Measurements from ENCODE around the gene BTRC. TPM values are rescaled to one million over a fixed set of nuclear protein-coding genes. Genes with fewer than 3 reads are reported as not detected.

Gene BTRC
- total RNA-seq, 2 donors from 2014 or later, result 13.5 to 16.6 TPM

DNA sequence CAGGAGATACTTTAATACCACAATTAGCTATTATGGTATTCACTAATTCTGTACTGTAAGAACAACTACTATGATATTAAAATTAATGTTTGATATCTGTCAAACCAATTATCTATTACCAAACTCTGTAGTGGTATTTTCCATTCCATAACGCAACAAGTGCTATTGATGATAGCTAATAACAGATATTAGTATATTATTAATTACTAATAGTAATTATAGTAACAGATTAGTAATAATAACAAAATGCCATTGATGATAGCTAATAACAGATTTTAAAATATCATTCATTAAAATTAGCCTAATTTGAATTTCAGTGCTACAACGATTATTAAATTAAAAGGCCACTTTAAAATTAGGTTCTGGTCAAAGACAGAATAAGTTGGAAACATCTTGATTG lies 93.5 kb downstream of the BTRC start:
- DNase-seq (ENCODE audit: low spot score) (no peak), ATAC-seq (no peak)
- H3K27ac Mint-ChIP-seq, result no peak overlapping the region
- H3K9me3 Mint-ChIP-seq, result no peaks in the 10 kb centered on the region
- no peaks in the 10 kb centered on the region for H3K36me3 Mint-ChIP-seq
- H3K27me3 Mint-ChIP-seq, result peaks cover 12 to 19% of the 10 kb centered on the region in 2 donors
- no peak overlapping the region for H3K4me3 Mint-ChIP-seq
- H3K4me1 Mint-ChIP-seq (ENCODE audit: low read depth in 2 of 2), result peaks cover 4 to 10% of the 10 kb centered on the region in 2 donors

DNA sequence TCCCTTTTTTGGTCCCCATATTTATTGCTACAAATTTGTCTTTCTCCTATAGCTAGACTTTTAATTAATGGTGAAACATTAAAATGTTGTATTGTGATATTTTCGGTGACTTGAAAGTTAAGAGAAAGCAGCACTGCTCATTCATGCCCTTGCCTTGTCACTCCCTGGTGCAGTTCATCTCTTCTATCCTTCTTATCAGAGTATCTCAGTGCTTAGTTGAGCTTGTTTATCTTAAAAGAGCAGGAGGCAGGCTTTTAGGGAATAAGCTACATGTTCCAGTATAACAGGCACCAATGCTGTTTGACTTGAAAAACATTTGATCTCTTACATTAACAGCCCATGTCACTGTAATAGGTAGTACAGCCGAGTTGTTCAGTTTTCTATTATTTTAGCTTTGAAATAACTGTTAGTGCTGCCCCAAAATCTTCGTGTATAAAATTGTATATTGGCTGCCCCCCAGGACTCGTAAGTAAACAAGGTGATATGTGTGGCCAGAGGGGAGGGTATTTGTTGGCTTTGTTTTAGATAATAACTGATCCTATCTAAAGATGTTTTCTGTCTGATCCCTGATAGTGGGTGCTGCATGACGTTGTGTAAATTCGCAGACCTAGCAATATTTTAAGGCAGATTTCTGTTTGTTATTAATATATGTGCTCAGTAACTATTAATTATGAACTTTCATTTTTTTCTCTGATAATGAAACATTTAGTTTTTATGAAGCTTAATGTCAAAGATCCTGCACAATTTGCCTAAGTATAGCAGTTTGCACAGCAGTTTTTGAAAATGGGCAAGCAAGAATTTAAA lies 96.5 kb downstream of the BTRC start:
- DNase-seq (ENCODE audit: low spot score) (no peak), ATAC-seq (no peak)
- Mint-ChIP-seq H3K4me1 (ENCODE audit: low read depth in 2 of 2) (peaks cover 17 to 28% of the 10 kb centered on the region in 2 donors), H3K9me3 (no peaks in the 10 kb centered on the region), H3K27me3 (peaks cover 12 to 19% of the 10 kb centered on the region in 2 donors), H3K36me3 (no peaks in the 10 kb centered on the region), H3K27ac (no peak overlapping the region), H3K4me3 (no peak overlapping the region)

DNA sequence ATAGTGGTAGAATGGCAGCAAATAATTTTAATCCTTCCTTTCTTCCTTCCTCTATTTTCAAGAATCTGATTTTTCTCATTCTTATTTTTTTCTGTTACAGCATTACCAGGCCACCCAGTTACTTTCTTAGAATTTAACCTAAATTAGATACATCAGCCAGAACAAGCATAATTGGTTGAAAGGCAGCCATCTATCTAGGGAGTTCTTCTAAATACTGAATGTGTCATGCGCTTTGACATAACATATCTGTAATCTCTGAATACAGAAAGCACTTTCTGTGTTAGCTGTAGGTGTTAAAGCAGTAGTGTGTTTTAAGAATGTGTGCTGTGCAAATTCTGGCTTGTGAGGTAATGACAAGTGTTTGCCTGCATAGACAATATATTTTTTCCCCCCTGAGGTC lies 97.3 kb downstream of the BTRC start:
- Mint-ChIP-seq H3K4me3 (peak overlapping the region; percentile 18), H3K36me3 (no peaks in the 10 kb centered on the region), H3K27ac (no peak overlapping the region), H3K9me3 (no peaks in the 10 kb centered on the region), H3K27me3 (peaks cover 15 to 19% of the 10 kb centered on the region in 2 donors), H3K4me1 (ENCODE audit: low read depth in 2 of 2) (peaks cover 17 to 29% of the 10 kb centered on the region in 2 donors)
- DNase-seq (ENCODE audit: low spot score) (no peak), ATAC-seq (no peak)

DNA sequence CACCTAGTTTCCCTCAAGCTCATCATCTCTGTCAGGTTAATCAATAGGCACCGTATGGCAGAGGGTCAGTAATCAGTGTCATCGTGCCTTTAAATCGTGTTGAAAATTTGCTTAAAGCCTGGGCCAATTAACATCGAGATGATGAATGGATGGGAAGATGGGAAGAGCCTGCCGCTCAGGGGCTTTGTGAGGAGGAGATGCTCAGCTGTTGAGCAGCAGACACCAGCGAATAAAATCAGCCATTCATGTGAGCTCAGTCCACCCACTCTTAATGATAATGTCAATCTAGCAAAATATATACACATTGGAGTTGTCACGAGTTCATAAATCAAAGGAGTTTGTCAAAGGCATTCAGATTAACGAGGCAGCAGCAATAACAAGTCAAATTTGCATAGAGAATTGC lies 97.7 kb downstream of the BTRC start:
- ATAC-seq (no peak), DNase-seq (ENCODE audit: low spot score) (no peak)
- peaks cover 15 to 19% of the 10 kb centered on the region in 2 donors for H3K27me3 Mint-ChIP-seq

DNA sequence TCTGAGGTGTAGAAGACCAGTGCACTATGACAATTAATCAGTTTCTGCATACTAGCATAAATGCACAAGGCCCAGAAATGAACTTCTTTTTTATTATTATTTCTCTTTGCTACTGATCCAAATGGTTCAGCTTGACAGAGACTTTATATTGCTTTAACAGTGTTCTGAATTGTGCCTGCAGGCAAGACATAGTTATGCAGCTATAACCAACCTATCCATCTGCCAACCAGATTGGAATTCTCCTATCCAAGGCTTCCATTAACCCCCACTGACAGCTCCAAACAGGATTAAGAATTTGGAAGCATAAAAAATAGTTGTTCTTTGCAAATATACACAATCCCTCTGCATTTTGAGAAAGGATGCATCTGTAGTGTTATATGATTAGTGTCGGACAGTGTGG lies 98.2 kb downstream of the BTRC start:
- Mint-ChIP-seq H3K27me3 (peaks cover 15 to 19% of the 10 kb centered on the region in 2 donors), H3K27ac (no peak overlapping the region), H3K36me3 (no peaks in the 10 kb centered on the region), H3K4me3 (no peak overlapping the region), H3K9me3 (no peaks in the 10 kb centered on the region), H3K4me1 (ENCODE audit: low read depth in 2 of 2) (peaks cover 17 to 29% of the 10 kb centered on the region in 2 donors)
- DNase-seq (ENCODE audit: low spot score) (no peak), ATAC-seq (no peak)

More for the DNA sequence above, 97.7 kb downstream of the BTRC start:
- Mint-ChIP-seq H3K36me3 (no peaks in the 10 kb centered on the region), H3K27ac (no peak overlapping the region), H3K4me1 (ENCODE audit: low read depth in 2 of 2) (peaks cover 17 to 29% of the 10 kb centered on the region in 2 donors), H3K9me3 (no peaks in the 10 kb centered on the region), H3K4me3 (no peak overlapping the region)

DNA sequence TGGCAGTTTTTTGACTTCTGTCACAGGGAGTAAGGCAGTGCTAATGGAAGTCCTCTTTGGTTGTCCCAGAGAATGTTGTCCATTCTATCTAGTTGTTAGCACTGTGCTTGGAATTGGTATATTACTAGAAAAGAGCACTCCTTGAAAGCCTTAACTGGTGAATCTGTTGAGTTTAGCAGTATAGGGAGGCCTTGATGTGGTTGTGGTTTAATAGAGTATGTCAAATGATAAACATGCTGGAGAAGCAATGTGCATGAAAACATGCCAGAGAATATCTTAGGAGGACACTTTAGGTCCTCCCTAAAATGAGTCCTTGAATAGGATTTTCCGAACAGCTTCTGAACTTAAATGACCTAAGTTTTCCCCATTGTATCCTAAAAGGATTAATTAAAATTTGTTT lies 98.6 kb downstream of the BTRC start:
- Mint-ChIP-seq H3K4me1 (ENCODE audit: low read depth in 2 of 2) (peaks cover 17 to 29% of the 10 kb centered on the region in 2 donors), H3K4me3 (no peak overlapping the region), H3K27ac (no peak overlapping the region), H3K27me3 (peaks cover 15 to 19% of the 10 kb centered on the region in 2 donors), H3K9me3 (no peaks in the 10 kb centered on the region), H3K36me3 (no peaks in the 10 kb centered on the region)
- no peak for ATAC-seq
- no peak for DNase-seq (ENCODE audit: low spot score)

DNA sequence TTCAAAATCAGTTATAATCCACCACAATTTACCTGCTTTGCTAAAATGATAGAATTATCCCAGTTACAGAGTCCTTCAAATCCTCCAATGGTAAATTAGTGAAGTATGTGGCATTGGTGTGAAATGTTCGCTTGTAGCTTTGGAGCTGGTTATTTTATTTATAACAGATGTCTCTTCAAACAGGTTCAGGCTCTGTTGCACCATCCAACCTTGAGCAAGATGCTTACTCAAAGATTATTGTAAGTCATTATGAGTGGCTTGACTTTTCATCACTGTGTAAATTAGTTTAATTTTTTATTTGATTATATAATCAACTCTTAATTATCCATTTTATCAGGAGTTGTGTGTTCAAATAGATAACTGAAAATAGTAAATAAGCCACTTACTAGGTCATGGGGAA lies 99.4 kb downstream of the BTRC start:
- H3K4me3 Mint-ChIP-seq, result peak overlapping the region; percentile 67
- DNase-seq (ENCODE audit: low spot score) (no peak), ATAC-seq (peak in 1 of 2 donors; percentile 21)
- H3K4me1 Mint-ChIP-seq (ENCODE audit: low read depth in 2 of 2), result peaks cover 19 to 29% of the 10 kb centered on the region in 2 donors
- H3K27ac Mint-ChIP-seq, result peak overlapping the region; percentile 50 to 74
- no peaks in the 10 kb centered on the region for H3K36me3 Mint-ChIP-seq
- peaks cover 15 to 19% of the 10 kb centered on the region in 2 donors for H3K27me3 Mint-ChIP-seq
- H3K9me3 Mint-ChIP-seq, result no peaks in the 10 kb centered on the region

DNA sequence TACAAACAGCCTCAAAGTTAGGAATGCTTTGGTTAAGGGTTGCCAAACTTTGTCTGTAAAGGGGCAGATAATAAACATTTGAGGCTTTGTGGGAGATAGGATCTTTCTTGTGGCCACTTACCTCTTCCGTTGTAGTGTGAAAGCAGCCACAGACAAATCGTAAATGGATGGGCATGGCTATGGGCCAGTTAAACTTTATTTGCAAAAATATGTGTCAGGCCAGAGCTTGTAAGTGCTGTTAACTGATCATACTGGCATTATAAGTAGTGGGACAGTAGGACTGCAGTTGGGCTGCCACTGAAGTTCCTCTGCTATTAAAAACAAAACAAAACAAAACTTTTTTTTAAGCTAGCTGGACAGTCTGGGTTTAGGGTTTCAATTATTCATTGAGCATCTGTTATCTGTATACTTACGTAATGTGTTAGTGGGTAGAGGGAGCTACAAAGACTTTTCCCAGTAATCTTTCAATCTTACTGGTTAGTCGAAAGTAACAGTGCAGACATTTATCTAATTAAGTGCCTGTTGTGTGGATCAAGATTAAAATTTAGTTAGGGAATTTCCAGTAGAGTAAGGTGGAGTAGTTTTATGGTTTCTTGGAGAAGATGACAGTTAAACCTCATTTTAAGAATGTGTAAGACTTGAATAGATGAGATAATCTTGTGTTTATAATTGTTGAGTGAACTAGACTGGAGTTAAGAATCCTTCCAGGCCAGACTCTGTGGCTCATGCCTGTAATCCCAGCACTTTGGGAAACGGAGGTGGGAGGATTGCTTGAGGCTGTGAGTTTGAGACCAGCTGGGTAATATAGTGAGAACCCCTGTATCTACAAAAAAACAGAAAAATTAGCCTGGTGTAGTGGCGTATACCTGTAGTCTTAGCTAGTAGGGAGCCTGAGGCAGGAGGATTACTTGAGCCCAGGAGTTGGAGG lies 100.1 kb downstream of the BTRC start:
- ATAC-seq (peak; percentile 70 to 82), DNase-seq (ENCODE audit: low spot score) (no peak)
- Mint-ChIP-seq H3K27ac (peak overlapping the region; percentile 50 to 74), H3K36me3 (no peaks in the 10 kb centered on the region), H3K4me3 (peak overlapping the region; percentile 67), H3K27me3 (peaks cover 15 to 19% of the 10 kb centered on the region in 2 donors), H3K4me1 (ENCODE audit: low read depth in 2 of 2) (peaks cover 19 to 29% of the 10 kb centered on the region in 2 donors), H3K9me3 (no peaks in the 10 kb centered on the region)

DNA sequence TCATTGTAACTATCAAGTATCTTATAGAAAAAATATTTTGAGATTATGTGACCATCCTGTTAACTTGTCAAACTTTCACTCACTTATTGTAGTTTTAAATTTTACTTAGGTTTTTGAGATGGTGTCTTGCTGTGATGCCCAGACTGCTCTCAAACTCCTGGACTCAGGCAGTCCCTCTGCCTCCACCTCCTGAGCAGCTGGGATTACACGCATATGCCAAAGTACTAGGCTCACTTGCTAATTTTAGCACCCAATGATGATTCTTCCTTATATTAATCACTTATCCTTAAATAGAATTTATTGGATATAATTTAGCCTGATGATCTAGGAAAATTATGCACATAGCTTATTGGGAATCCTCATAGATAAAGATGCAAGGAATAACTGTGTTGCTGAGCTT lies 104.9 kb downstream of the BTRC start:
- DNase-seq (ENCODE audit: low spot score), result no peak
- H3K4me1 Mint-ChIP-seq (ENCODE audit: low read depth in 2 of 2), result peaks cover 11 to 19% of the 10 kb centered on the region in 2 donors
- no peak overlapping the region for H3K27ac Mint-ChIP-seq
- H3K27me3 Mint-ChIP-seq, result peaks cover 0 to 4% of the 10 kb centered on the region in 2 donors
- H3K9me3 Mint-ChIP-seq, result no peaks in the 10 kb centered on the region
- H3K36me3 Mint-ChIP-seq, result no peaks in the 10 kb centered on the region
- no peak for ATAC-seq
- no peak overlapping the region for H3K4me3 Mint-ChIP-seq

DNA sequence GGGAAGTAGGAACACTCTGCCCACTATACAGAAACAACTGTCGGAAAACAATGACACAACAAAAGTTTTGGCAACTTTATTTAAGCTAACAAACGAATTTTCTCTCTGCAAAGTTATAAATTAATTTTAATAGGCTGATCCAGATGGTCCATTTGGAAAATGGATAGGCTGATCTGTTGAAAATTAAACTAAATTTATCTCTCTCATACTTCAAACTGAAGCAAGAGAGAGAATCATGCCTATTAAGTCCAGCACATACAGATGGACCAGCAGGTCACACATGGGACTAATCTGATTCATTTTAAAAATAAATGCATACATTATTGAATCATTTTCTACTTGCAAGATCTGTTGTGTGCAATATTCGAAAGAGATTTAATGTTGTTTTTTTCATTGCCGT lies 110.1 kb downstream of the BTRC start:
- ATAC-seq (no peak), DNase-seq (ENCODE audit: low spot score) (no peak)
- Mint-ChIP-seq H3K4me3 (no peak overlapping the region), H3K9me3 (no peaks in the 10 kb centered on the region), H3K36me3 (no peaks in the 10 kb centered on the region), H3K27ac (no peak overlapping the region), H3K4me1 (ENCODE audit: low read depth in 2 of 2) (peaks cover 4 to 16% of the 10 kb centered on the region in 2 donors), H3K27me3 (no peaks in the 10 kb centered on the region)

DNA sequence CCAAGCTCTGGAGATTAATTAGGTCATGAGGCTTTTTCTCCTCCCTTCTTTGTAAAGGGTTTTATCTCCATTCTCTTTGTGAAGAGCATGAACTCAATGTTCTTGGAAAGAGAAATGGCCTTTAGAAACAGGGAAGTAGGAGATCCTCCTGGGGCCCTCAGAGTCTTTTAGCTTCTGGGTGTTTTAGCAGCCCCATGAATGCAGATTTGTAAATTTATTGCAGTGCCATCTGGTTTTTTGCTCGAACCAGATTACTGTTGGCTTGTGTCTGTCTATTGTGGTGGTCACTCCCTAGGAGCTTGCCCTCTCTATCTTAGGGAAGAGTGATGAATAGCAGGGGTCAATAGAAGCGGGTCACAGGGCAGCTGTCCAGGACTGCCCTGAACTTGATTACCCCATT lies 110.6 kb downstream of the BTRC start:
- Mint-ChIP-seq H3K9me3 (no peaks in the 10 kb centered on the region), H3K27ac (no peak overlapping the region), H3K4me1 (ENCODE audit: low read depth in 2 of 2) (peaks cover 4 to 16% of the 10 kb centered on the region in 2 donors), H3K36me3 (no peaks in the 10 kb centered on the region), H3K27me3 (no peaks in the 10 kb centered on the region), H3K4me3 (no peak overlapping the region)
- no peak for ATAC-seq
- no peak for DNase-seq (ENCODE audit: low spot score)

DNA sequence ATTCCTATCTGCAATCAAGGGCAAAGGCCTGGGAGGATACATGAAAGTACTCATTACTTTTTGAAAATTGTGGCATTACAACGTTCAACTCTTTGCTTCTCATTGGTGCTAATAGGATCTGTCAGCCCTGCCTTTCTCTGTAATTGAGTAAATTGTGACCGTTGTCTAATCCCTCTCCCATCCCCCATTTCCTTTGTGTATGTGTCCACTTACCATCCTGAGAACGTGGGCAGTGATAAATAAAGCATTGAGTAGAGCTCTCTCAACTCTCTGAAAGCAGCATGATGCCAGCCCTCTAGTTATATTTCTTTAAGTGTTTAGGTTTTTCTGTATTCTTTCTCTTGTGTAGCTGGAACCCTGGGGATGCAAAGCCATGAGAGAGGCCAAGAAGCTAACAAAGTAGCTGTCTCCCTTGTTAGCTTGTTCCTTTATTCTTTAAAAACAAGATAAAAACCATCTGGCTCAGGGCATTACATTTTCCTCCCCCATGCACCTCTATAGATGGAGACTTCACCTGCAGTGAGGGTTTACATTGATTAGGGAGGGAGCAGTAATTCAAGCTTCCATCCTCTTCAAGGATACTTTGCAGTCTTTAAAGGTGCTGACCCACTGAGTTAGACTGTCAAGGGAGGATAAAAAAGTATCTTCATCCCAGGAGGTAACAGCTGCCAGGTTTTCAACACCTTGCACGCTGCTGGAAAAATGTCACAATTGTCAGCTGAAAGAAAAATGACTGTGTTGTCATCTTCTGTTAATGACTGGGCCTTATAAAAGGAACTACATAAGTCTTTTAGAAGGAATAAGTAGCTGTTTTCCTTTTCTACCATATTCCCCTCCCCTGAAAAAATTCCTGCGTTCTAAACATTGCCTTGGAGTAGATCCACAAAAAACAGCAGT lies 112.3 kb downstream of the BTRC start:
- Mint-ChIP-seq H3K27ac (no peak overlapping the region), H3K4me3 (no peak overlapping the region), H3K27me3 (no peaks in the 10 kb centered on the region), H3K9me3 (no peaks in the 10 kb centered on the region), H3K36me3 (no peaks in the 10 kb centered on the region), H3K4me1 (ENCODE audit: low read depth in 2 of 2) (peaks cover 4 to 11% of the 10 kb centered on the region in 2 donors)
- DNase-seq (ENCODE audit: low spot score) (no peak), ATAC-seq (no peak)

DNA sequence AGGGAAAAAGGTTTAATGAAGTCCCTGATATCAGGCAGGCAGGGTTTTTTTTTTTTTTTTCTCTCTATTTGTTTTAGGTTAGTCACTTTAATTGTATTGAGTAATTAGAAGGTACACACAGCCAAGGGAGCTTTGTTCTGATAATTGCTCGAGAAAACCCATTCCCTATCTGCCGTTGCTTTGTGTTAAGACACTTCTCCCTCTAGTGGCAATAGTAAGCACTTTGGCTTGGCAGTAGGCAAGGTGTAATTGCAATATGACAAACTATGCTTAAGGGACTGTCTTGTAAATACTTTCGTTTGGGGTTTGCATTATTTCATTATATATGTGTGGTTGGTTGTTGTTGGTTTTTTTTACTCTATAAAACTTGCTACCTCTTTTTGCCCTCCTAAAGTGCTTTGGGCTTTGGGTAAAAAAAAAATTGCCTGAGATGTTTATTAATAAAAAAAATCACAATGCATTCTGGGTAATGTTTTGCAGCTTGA lies 113.4 kb downstream of the BTRC start:
- ATAC-seq (peak; percentile 79 to 86), DNase-seq (ENCODE audit: low spot score) (peak; percentile 62)
- Mint-ChIP-seq H3K4me1 (ENCODE audit: low read depth in 2 of 2) (peaks cover 4 to 11% of the 10 kb centered on the region in 2 donors), H3K4me3 (no peak overlapping the region), H3K27me3 (no peaks in the 10 kb centered on the region), H3K27ac (no peak overlapping the region), H3K9me3 (no peaks in the 10 kb centered on the region), H3K36me3 (no peaks in the 10 kb centered on the region)
